Thoracic aorta (tissue), 2 donors: ENCODE data around the gene TFRC. TPM values are rescaled to one million over a fixed set of nuclear protein-coding genes. Genes with fewer than 3 reads are reported as not detected.

Experiments used
- ATAC-seq: fragments of 150-250 bp; one replicate; pipeline ENCODE4 v1.8.0; 2017; ENCODE audit warnings: low read depth; ENCODE audit not compliant: insufficient number of reproducible peaks, low FRiP score
- DNase-seq: peaks from one replicate; pipeline ENCODE4 v3.0.0-alpha.2; 2020; ENCODE audit warnings: low spot score
- H3K27ac ChIP-seq, 2 donors: fragments of 200-600 bp; sonication (generic); 1 replicate in 1 of 2; 2 replicates in 1 of 2; pipeline ENCODE4 v1.5.1; 2016; ENCODE audit warnings: mild to moderate bottlenecking in 2 of 2, moderate library complexity in 2 of 2
- H3K27me3 ChIP-seq: fragments of 200-600 bp; sonication (generic); replicated peaks from 2 replicates; pipeline ENCODE4 v1.6.0; 2016; ENCODE audit warnings: mild to moderate bottlenecking; ENCODE audit not compliant: insufficient read depth
- H3K36me3 ChIP-seq: fragments of 200-600 bp; sonication (generic); one replicate; pipeline ENCODE4 v1.5.1; 2016
- H3K4me1 ChIP-seq, 2 donors: fragments of 200-600 bp; sonication (generic); 1 replicate in 1 of 2; 2 replicates in 1 of 2; pipeline versions ENCODE4 v1.5.1 to v1.6.0; 2016; ENCODE audit warnings: low read depth in 2 of 2, mild to moderate bottlenecking in 1 of 2; ENCODE audit not compliant: control insufficient read depth in 1 of 2
- H3K4me3 ChIP-seq: fragments of 200-600 bp; sonication (generic); 2 replicates; pipeline ENCODE4 v1.5.1; 2016; ENCODE audit warnings: mild to moderate bottlenecking
- H3K9me3 ChIP-seq: fragments of 200-600 bp; sonication (generic); 2 replicates; pipeline ENCODE4 v1.5.1; 2016
- total RNA-seq, 2 donors: library from RNA; depleted of rRNA; stranded (reverse); fragments of >200 nt; gene quantifications; one replicate each; pipeline versions ENCODE4 v1.1.0 to v1.2.3, GENCODE V29; 2016
- TF ChIP-seq, protein P1 (sequence below): fragments of 200-600 bp; sonication (generic); IDR thresholded peaks from one replicate; pipeline ENCODE4 v1.5.1; 2019; ENCODE audit warnings: antibody characterized with exemption

TFRC gene
- total RNA-seq, 2 donors from 2014 or later, result 127 to 164 TPM

DNA sequence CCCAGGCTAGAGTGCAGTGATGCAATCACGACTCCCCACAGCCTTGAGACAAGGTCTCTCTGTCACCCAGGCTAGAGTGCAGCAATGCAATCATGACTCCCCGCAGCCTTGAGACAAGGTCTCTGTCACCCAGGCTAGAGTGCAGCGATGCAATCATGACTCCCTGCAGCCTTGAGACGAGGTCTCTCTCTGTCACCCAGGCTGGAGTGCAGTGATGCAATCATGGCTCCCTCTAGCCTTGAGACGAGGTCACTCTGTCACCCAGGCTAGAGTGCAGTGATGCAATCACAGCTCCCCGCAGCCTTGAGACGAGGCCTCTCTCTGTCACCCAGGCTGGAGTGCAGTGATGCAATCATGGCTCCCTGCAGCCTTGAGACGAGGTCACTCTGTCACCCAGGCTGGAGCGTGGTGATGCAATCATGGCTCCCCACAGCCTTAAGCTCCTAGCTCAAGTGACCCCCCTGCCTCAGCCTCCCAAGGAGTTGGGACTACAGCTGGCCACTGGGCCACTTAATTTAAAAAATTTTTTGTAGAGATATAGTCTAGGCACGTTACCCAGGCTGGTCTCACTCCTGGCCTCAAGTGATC lies 26.1 kb downstream of the TFRC start:
- Histone ChIP-seq H3K36me3 (peaks cover 57% of the 10 kb centered on the region), H3K4me1 (no peaks in the 10 kb centered on the region), H3K27me3 (no peaks in the 10 kb centered on the region), H3K4me3 (no peak overlapping the region), H3K9me3 (no peaks in the 10 kb centered on the region), H3K27ac (no peak overlapping the region)
- ATAC-seq, result no peak
- no peak for DNase-seq
- TF ChIP-seq, protein P1, sequence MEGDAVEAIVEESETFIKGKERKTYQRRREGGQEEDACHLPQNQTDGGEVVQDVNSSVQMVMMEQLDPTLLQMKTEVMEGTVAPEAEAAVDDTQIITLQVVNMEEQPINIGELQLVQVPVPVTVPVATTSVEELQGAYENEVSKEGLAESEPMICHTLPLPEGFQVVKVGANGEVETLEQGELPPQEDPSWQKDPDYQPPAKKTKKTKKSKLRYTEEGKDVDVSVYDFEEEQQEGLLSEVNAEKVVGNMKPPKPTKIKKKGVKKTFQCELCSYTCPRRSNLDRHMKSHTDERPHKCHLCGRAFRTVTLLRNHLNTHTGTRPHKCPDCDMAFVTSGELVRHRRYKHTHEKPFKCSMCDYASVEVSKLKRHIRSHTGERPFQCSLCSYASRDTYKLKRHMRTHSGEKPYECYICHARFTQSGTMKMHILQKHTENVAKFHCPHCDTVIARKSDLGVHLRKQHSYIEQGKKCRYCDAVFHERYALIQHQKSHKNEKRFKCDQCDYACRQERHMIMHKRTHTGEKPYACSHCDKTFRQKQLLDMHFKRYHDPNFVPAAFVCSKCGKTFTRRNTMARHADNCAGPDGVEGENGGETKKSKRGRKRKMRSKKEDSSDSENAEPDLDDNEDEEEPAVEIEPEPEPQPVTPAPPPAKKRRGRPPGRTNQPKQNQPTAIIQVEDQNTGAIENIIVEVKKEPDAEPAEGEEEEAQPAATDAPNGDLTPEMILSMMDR, result no peak

DNA sequence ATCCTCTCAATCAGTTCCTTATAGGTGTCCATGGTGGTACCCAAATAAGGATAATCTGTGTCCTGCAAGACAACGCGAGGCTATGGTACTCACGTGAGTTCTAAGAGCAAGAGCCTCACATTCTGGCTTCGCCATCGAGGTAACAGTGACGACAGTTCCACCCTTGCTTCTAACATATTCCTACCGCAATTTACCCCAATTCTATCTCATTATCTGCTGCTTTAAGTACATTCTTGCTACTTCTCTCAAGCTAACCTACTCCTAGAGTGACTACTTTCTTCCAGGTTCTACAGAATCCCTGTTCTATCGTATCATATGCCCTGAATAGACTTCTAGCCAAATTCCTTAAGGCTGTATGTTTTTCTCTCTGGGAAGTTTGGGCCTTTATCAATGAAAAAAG lies 26.6 kb downstream of the TFRC start:
- no peak for ATAC-seq
- peaks cover 58% of the 10 kb centered on the region for H3K36me3 ChIP-seq

DNA sequence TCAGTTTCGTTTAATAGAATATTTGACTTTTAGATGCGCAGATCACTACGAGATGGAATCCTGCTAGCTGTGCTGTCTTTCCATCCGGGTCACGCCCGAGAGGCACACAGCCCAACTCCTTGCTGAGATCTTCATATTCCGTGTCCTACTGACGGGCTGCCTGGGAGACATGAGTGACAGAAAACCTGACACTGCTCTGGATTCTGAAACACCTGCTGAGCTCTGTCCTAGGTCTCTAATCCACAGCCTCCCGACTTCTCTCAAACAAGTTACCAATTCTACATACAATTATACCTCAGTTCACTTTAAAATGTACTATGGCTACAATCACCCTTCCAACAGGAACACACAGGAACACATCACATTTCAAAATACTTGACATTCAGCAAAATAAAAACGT lies 27.2 kb downstream of the TFRC start:
- no peak overlapping the region for H3K27ac ChIP-seq
- H3K4me1 ChIP-seq, result no peaks in the 10 kb centered on the region
- ATAC-seq (no peak), DNase-seq (no peak)
- no peak overlapping the region for H3K4me3 ChIP-seq
- H3K27me3 ChIP-seq, result no peaks in the 10 kb centered on the region
- TF ChIP-seq, protein P1, result no peak
- H3K36me3 ChIP-seq, result peaks cover 61% of the 10 kb centered on the region
- no peaks in the 10 kb centered on the region for H3K9me3 ChIP-seq

More for the DNA sequence above, 26.6 kb downstream of the TFRC start:
- TF ChIP-seq, protein P1, result no peak
- no peaks in the 10 kb centered on the region for H3K4me1 ChIP-seq
- H3K4me3 ChIP-seq, result no peak overlapping the region
- no peak overlapping the region for H3K27ac ChIP-seq
- no peaks in the 10 kb centered on the region for H3K9me3 ChIP-seq
- no peak for DNase-seq
- no peaks in the 10 kb centered on the region for H3K27me3 ChIP-seq

DNA sequence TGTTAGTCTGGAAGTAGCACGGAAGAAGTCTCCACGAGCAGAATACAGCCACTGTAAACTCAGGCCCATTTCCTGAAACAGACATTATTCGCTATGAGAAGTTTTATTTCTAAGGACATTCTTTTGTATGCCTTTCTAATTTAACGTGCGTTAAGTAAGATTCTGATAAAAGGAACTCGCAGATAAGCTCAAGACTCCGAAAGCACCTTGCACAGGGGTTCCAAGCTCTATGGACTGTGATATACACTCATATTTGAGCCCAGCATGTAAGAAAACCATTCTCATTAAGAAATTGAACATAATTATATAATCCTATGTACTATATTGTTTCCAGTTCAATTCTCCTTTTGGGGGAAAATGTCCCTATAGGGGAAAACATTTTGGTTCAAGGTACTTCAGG lies 28.4 kb downstream of the TFRC start:
- TF ChIP-seq, protein P1, result no peak
- no peak for ATAC-seq
- Histone ChIP-seq H3K9me3 (no peaks in the 10 kb centered on the region), H3K27ac (no peak overlapping the region), H3K4me3 (no peak overlapping the region), H3K27me3 (no peaks in the 10 kb centered on the region), H3K36me3 (peaks cover 59% of the 10 kb centered on the region), H3K4me1 (no peaks in the 10 kb centered on the region)
- DNase-seq, result no peak

DNA sequence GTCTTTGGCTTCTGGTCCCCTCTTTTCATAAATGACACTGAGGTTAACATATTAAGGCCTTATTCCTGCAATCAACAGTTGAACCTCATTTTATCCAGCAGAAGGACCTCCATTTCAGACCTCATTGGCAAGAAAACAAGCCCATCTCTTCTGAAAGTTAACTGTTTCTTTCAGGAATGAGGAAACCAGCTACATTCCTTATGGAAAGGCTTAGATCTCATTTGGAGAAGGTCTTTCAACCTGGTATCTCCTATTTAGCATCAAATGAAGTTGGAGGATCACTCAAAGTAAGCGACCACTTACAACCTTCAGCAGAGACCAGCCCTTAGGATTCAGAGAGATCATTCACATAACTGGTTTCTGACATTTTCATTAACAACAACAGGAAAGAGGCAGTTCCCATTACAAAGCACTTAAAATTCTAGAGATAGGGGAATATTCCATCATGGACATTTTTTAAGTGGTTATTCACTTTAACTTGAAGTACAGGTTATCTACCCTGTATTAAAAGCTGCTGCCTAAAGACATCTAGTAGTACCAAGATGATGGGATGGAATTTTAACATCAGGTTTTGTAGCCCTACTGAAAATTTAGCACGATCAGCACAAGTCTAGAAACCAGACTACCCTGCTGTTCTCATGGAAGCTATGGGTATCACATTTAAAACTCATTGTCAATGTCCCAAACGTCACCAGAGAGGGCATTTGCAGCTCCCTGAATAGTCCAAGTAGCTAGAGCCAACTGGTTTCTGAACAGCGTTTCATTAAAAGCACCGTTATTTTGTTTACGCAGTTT lies 30.4 kb downstream of the TFRC start:
- ATAC-seq, result no peak
- TF ChIP-seq, protein P1, result no peak
- DNase-seq, result no peak
- no peaks in the 10 kb centered on the region for H3K9me3 ChIP-seq
- peaks cover 43% of the 10 kb centered on the region for H3K36me3 ChIP-seq
- no peaks in the 10 kb centered on the region for H3K27me3 ChIP-seq
- no peak overlapping the region for H3K4me3 ChIP-seq
- H3K4me1 ChIP-seq, result no peaks in the 10 kb centered on the region
- H3K27ac ChIP-seq, result no peak overlapping the region
